Activated T-helper 9 cell treated with anti-CD3 and anti-CD28 coated beads, Interleukin-2, amount 50 U/mL, for 16 hours (primary cell): ENCODE data around the gene DDX39B.
A peak's percentile ranks its signal among the peaks of the same experiment; 100 is the strongest.

Experiments
- DNase-seq: peaks from one replicate; pipeline ENCODE4 v3.0.0-alpha.2; 2020; ENCODE audit warnings: low read depth

Gene DDX39B

DNA sequence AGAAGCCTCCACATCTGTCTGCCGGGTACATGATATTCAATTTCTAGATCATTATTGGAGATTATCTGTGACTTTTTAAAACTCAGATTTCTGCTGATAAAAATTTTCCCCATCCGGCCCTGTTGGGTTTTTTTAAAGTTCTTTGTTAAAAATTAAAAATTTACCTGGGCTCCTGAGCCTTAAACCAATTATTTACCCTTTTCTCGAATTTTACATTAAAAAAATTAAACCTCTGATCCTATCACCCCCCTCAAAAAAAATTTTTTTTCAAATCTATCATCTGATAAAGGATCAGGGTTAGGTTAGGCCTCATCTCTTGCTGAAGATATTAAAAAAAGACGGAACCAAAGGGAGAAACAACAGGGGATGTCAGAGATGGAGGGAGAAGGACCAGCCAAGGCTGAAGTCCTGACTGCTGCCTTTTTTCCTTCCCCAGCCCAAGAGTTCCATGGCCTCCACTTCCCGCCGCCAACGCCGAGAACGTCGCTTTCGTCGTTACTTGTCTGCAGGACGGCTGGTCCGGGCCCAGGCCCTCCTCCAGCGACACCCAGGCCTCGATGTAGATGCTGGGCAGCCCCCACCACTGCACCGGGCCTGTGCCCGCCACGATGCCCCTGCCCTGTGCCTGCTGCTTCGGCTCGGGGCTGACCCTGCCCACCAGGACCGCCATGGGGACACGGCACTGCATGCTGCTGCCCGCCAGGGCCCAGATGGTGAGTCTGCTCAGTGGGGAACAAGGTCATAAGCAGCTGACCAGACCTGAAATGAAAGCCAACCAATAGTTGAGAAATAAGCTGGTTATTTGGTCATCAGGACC is 6.1 kb upstream of the DDX39B start:
- DNase-seq, result no peak

DNA sequence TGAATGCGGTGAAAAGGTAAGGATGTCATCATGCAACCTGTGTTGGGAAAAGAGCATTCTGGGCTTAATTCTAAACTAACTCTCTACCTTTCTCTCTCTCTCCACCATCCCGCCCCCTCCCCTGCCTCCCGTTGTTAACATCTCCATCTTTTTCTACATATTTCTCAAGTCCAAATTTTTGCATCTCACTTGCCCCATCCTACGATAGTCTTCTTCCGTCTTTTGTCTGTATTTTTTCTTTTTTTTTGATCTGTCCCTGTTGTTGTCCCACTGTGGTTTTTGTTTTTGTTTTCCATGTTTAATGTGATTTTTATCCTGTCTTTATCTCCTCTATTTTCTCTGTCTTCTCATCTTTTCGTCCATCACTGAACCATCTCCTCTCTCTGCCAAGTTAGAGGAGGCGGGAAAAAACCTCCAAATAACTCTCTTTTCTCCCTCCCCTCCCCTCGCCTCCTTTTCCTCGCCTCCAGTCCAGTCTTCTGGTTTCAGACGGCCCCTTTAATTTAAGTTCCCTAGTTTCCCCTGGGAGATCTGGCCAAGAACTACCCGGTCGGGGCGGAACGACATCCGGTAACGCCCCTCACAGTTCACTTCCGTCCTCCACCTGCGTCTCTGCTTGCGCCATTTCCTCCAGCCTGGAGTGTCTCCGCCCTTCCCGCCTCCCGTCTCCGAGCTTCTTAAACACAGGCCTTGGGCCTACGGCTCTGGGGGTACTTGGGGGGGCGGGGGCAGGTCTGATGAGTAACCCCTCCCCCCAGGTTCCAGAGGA is 5.3 kb upstream of the DDX39B start, which contains the start of gene NFKBIL1:
Gene NFKBIL1 (plus strand): TSS at position 651 of the 769 bp plus-strand sequence. CDS start 87 bp downstream, at position 738.
- DNase-seq, result peak; percentile 86

DNA sequence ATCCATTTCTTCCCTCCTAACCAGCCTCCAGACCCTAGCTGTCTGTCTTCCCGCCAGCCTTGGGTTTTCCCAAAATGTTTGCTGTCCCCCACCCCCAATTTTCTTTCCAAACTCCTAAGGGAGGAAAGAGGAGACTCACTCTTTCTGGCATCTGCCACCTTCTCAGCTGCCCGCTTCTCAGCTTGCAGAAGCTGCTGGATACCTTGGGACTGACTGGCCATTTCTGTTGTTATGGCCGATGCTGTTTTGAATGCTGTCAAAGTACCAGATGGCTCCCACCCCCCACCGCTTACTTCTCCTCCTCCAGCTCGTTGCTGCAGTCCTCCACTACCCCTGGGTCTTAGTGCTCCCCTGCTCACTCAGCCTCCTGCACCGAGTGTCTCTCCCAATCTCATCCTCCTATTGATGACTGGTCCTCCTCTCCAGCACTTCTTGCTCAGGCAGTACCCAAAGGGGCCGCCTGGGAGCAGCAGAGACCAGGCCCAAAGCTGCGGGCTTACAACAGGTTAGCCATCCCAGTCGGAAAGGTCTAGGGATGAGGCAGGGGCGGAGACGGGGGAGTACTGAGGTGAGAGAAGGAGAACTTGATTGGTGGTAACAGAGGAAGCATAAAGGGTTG is 4.6 kb upstream of the DDX39B start, which contains the start of gene ATP6V1G2:
Gene ATP6V1G2 (minus strand): TSS at position 270 of the 619 bp plus-strand sequence. CDS start 49 bp downstream, at position 221.
- DNase-seq, result peak; percentile 78

DNA sequence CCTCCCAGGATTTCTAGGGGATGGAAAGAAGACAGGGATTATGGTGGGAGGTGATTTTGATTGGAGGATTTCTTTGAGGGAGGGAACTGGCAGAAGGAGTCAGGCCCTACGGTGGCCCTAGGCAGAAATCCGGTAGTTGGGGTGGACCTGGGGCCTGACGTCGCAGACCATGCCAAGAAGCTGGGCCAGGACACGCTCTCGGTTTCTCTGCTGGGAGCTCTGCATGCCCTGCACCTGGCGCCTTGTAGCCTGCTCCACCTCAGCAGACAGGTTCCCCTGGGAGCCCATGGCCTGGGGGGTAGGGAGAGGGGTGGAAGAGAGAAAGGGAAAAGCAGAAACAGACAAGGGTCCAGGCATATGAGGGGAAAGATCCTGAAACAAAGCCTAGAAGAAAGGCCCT is 3.5 kb upstream of the DDX39B start:
- no peak for DNase-seq

DNA sequence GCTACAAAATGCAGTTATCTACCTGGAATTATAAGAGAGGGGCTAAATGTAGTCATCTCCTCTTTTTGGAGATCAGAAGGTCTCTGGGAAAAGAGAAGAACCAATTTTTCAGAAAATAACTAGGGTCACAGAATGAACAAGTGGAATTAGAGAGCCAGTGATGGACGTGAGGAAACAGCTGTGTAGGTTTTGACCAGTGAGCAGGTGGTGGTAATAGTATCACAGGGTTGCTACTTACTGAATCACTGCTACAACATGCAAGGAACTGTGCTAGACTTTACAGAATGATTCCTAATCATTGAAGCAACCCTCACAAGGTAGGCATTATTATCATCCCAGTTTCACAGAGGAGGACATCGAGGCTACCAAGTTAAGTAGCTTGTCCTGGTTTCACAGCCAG is 2.9 kb upstream of the DDX39B start:
- no peak for DNase-seq

DNA sequence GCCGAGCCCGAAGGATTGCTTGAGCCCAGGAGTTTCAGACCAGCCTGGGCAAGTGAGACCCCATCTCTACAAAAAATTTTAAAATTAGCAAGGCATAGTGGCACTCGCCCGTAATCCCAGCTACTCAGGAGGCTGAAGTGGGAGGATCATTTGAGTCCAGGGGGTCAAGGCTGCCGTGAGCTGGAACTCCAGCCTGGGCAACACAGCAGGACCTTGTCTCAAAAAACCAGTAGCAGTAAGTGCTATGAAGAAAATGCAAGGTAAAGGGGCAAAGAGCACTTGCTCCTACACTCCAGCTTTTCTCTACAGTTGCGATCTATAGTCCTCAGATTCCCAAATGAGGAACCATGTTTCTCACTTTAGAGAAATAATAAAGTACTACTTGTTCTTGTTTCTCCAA is 1.8 kb upstream of the DDX39B start:
- DNase-seq, result no peak

DNA sequence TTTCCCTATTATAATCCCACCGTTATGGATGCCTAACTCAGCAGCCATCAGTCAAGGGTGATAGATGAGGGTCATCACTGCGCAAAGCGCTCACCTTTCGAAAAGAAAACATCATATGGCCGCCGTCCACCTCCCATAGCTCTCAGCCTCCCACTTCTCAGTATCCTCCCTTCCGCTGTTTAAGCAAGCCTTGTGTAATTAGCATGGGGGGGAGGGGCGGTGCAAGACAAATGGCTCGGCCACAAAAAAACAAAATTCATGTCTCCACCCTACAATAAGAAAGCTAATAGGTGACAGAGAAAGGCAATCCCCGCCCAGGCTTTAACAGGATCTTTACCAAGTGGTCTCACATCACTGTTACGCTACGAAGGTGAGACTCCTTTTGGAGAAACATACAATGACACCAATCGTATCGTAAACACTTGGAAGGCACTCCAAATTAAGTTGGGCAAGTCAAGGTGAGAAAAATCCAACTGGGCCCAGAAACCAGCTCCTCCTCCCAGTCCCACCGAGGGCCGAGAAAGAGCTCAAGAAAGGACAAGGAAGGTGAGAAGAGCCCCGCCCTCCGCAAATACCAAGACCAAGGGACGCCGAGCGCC is 645 bp downstream of the DDX39B start:
- DNase-seq, result peak; percentile 34

DNA sequence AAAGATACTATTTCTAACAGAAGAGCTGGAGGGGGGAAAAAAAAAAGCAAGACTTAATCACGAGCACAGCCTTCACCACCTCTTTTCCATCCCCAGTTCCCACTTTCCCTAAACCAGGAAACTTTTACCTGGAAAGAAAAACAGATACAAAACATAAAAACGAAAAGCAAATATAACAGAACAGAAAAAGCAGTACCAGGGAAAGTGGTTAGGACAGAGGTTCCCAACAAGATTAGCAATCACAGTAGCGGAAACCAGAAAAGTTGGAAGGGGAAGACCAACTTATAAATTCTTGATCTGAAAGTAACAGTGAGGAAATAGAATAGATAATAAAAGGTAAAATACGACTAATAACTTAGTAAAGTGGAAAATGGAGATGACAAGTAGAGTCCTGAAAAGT is 1.2 kb downstream of the DDX39B start:
- no peak for DNase-seq

DNA sequence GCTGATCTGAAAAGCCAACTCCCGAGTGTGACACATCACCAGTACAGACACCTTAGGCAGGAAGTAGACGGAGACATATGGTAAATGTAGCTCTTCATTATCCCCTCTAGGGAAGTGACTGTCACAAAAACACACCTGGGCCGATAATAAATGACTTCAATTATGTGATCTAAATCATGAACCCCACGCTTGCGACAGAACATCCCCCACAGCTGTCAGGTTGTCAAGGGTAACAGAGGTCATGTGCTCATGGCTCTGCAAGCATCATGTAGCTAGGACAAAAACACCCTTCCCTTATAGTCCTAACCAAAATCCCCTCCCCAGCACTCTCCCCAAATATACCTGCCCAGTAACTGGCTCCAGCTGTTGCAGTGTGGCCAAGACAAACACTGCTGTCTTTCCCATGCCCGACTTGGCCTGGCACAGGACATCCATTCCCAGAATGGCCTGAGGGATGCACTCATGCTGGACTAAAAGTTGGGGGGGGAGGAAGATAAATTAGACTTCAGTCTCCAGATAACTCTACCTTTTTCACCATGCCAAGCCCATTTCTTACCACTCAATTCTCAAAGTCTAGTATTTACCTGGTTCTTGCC is 2.9 kb downstream of the DDX39B start:
- no peak for DNase-seq

DNA sequence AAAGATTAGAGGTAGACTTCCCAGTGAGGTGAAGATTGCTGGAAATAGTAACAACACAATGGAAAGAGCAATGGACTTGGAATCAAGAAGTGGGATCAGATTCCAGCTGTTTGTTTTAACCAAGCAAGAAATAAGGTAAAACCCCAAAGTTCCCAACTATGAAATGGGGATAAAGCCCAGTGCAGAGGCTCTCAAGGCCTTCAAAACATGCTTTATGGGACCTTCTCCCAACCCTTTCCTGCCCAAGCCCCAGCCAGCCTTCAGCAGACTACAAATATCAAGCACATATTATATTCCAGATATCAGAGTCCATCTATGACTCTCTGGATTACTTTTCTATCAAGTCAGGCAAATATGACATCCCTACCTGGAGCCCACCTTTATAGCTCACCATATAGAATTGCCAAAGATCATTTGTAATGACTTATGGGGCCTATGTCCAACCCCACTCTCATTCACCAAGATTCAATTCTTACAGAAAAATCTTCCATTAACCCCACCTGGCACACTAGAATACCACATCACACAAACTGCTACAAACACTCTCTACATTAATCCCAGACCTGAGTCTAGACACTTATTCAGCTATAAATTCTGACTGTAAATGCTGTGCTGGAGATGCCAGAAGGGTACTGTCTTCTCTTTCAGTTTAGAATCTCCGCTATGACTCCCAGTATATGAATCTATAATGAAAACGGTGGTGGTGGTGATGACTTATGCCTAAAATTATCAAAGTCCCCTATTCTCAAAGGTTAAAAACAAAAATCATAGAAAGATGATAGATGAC is 6.1 kb downstream of the DDX39B start:
- DNase-seq, result no peak

DNA sequence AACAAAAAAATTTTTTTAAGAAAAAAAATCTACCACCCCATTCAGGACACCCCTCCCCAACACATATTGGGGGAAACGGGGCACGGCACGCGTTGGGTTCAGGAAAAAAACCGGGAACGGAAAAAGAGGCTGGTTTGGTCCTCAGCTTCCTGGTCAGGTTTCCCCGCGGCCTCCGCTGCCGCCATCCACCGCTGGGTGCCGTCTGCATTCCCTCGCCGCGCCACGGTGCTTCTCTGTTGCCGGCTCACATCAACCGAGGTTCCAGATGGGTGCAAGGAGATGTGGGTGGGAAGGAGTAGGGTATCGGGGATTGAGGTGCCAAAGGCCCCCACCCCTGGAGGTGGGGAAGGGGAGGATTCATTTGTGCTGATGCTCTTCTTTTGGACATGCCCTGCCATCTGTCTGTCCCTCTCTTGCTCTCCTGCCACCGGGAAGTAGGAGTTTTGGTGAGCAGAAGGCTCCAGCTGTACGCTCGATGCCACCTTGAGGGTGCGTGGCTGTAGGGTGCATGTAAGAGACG is 7.2 kb downstream of the DDX39B start:
- no peak for DNase-seq

DNA sequence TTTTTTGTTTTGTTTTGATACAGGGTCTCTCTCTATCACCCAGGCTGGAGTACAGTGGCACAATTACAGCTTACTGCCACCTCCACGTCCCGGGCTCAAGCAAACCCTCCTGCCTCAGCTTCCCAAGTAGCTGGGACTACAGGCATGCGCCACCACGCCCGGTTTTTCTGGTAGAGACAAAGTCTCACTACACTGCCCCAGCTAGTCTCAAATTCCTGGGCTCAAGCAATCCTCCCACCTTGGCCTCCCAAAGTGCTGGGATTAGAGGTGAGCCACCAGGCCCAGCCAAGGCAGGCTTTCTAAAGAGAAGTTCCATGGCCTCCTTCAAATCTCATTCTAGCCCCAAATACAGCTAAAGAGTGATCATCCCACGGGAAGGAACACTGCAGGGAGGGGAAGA is 7.8 kb downstream of the DDX39B start:
- DNase-seq, result no peak

DNA sequence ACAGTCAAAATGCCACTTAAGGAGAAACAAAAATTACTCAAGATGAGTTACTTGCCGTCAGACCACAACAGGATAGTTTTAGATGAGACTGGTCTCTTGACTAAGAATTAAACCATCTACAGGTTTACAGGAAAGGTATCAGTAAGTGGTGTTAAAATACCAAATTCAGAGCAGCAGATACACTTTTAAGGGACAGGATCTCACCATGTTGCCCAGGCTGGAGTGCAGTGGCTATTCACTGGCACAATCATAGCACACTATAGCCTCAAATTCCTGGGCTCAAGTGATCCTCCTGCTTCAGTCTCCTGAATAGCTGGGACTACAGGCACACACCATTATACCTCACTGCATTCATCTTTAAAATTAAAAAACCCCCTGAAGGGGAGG is 8.4 kb downstream of the DDX39B start:
- no peak for DNase-seq

DNA sequence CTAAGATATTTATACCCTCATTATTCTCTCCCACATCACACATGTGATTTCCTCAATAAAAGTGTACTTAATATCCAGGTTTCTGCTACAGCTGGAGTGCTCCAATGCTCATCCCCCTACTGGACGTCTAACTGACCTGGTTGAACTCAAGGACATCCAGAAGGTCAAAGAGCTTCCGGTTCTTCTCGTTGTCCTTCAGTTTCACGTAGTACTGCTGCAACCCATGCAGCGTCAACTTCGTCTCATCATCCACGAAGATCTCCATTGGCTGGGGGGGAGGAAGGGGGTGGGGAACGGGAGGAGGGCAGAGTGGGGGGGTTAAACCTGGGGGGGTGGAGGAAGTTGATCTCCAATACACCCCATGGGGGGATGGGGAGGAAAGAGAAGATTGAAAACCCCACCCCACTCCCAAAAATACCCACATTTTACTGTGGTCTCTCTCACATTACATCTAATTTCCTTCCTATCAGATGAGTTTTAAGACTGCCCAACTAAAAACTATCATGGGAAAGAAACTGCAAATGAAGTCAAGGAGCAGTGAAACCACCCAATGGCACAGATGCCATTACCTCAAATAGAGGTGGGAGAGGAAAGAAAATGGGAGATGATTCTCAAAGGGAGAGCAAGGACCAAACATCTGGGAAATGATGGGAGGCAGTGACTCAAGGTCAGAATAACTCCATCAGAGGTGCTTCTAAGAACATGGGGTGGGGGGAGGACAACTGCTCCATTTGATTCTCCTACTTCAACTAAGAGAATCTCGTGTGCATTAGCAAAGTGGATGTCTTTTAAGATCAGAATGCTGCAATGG is 9.0 kb downstream of the DDX39B start:
- no peak for DNase-seq

DNA sequence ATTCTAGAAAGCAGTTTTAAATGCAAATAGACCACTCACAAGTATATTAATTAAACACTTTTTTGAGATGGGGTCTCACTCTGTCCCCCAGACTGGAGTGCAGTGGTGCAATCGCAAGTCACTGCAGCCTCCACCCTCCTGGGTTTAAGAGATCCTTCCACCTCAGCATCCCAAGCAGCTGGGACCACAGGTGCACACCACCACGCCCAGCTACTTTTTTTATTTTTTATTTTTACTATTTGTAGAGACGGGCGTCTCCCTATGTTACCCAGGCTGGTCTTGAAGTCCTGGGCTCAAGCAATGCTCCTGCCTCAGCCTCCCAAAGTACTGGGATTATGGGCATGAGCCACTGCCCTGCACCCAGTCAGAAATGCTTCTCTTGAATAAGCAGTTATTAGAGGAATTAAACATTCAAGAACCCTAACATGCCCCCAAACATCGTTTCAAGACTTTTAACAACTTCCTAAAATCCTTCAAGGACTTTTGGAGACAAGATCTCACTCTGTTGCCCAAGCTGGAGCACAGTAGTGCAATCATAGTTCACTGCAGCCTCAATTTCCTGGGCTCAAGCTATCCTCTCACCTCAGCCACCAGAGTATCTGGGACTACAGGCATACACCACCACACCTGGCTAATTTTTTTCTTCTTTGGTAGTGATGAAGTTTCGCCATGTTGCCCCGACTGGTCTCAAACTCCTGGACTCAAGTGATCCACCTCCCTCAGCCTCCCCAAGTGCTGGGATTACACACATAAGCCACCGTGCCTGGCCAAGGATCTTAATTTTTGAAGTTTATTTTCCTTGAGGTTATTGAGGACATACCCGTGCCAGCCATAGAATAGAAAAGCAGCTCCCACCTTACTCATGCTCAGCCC is 9.8 kb downstream of the DDX39B start:
- DNase-seq, result no peak

DNA sequence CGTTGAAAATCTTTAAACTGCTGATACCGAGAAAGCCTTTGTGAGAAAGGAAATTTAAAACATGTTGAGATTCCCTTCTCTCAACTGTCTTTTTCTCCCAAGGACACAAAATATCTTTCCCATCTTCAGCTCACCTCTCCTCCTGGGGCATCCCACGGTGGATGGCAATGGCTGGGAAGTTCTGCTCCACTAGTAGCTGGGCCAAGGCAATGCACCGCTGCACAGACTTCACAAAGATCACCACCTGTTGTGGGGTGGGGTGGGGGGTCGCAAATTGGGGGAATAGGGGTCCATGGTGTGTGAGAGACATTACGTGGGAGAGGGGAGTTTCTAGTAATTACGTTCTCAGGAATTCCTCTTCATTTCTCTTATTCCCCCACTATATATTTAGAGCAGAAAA is 10.6 kb downstream of the DDX39B start:
- DNase-seq, result no peak

DNA sequence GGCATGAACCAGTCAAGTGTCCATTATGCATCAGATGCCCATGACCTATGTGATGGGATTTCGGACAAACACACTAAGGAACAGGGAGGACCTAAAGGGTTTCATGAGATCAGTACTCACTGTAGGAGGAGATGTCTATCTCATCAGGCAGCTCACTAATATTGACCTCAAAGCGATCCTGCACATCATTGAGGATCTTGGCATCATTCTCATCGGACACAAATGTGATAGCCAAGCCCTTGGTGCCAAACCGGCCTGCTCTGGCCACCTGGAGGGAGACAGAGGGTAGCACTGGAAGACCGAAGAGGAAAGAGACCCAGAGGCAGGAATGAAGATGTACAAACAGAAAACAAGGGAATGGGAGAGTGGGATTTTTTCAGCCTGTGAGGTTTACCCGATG is 11.1 kb downstream of the DDX39B start:
- DNase-seq, result no peak

DNA sequence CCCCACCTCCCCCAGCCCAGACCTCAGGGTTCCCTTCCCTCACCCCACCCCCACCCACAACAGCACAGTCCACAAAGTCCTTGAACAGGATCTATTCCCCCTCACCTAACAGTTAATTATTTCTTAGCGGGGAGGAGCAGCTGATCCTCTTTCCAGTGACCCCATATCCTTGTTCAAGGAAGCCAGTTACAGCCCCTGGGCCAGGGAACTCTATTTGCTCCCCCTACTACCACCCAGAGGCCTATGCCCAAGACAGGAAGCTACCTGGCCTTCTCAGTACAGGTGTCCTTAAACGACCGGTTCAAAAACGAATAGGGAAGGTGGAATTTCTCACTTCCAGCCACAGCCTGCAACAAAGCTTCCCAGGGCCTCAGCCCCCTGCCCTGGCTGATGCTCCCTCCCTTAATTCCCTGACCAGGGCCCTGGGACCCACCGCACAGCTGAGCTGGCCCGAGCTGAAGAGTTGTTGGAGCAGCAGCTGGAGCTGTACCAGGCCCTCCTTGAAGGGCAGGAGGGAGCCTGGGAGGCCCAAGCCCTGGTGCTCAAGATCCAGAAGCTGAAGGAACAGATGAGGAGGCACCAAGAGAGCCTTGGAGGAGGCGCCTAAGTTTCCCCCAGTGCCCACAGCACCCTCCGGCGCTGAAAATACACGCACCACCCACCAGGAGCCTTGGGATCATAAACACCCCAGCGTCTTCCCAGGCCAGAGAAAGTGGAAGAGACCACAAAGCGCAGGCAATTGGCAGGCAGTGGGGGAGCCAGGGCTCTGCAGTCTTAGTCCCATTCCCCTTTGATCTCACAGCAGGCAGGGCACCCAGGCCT is 12.3 kb downstream of the DDX39B start:
- DNase-seq, result no peak
